H1 (cell line): ENCODE results near the gene KRT8. TPM values are rescaled to one million over a fixed set of nuclear protein-coding genes. Genes with fewer than 3 reads are reported as not detected.

Source experiments
- CTCF ChIA-PET: fragments of 300-600 bp; sonication (Branson Sonifier 250); formaldehyde crosslinking; loops from one replicate; lab custom pipeline; 2021; ENCODE audit not compliant: partially characterized antibody; lab: Charles Lee
- POLR2A ChIA-PET: fragments of 300-600 bp; sonication (Branson Sonifier 250); formaldehyde crosslinking; loops from one replicate; lab custom pipeline; 2021; ENCODE audit warnings: inconsistent platforms; ENCODE audit not compliant: partially characterized antibody; lab: Charles Lee
- DNase-seq, 2 experiments: peaks; one replicate each; pipeline versions ENCODE4 v3.0.0 to v3.0.0-alpha.2; 2010 to 2022; ENCODE audit warnings: low spot score in 2 of 2, low read depth in 1 of 2, mixed read lengths in 1 of 2
- FAIRE-seq: peaks from 2 replicates; lab custom pipeline; 2011; peaks lifted over from hg19 to GRCh38; lab: Jason Lieb, UNC
- H2AFZ ChIP-seq: 2 replicates; pipeline ENCODE4 v1.8.1; 2012; ENCODE audit warnings: low read length, inconsistent platforms
- H2AK5ac ChIP-seq: 2 replicates; pipeline ENCODE4 v1.6.1; 2013; ENCODE audit warnings: low read depth, low read length
- H2BK120ac ChIP-seq: replicated peaks from 2 replicates; pipeline ENCODE3; 2013; ENCODE audit warnings: low read depth, low read length, inconsistent platforms
- H2BK12ac ChIP-seq: 2 replicates; pipeline ENCODE4 v1.6.1; 2013; ENCODE audit warnings: low read depth, low read length
- H2BK15ac ChIP-seq: 2 replicates; pipeline ENCODE4 v1.6.1; 2013; ENCODE audit warnings: low read length
- H2BK20ac ChIP-seq: 2 replicates; pipeline ENCODE4 v1.6.1; 2013; ENCODE audit warnings: low read length
- H2BK5ac ChIP-seq: 2 replicates; pipeline ENCODE4 v1.6.1; 2013; ENCODE audit warnings: low read depth, low read length
- H3K14ac ChIP-seq: 2 replicates; pipeline ENCODE4 v1.6.1; 2013; ENCODE audit warnings: inconsistent platforms; ENCODE audit not compliant: insufficient read length
- H3K18ac ChIP-seq: 2 replicates; pipeline ENCODE4 v1.6.1; 2013; ENCODE audit warnings: low read length; ENCODE audit errors: extremely low read depth
- H3K23ac ChIP-seq: 2 replicates; pipeline ENCODE4 v1.6.1; 2013; ENCODE audit warnings: inconsistent platforms; ENCODE audit not compliant: insufficient read length
- H3K23me2 ChIP-seq: 2 replicates; pipeline ENCODE4 v1.6.1; 2013; ENCODE audit warnings: low read depth, low read length
- H3K27ac ChIP-seq: 2 replicates; pipeline ENCODE4 v1.6.1; 2011; ENCODE audit warnings: low read depth, low read length, inconsistent platforms
- H3K27me3 ChIP-seq, 4 experiments: replicated peaks in 1 of 4; 1 replicate in 1 of 4; 2 replicates in 3 of 4; pipeline versions ENCODE4 v1.6.1 to v1.8.1; 2011 to 2013; ENCODE audit warnings: low read length in 3 of 4, mild to moderate bottlenecking in 3 of 4, inconsistent platforms in 2 of 4, mixed read lengths in 2 of 4, moderate library complexity in 1 of 4; ENCODE audit not compliant: control insufficient read depth in 3 of 4, insufficient read depth in 3 of 4; ENCODE audit errors: extremely low read depth in 1 of 4
- H3K36me3 ChIP-seq, 4 experiments: 2 replicates each; pipeline versions ENCODE4 v1.6.1 to v1.8.1; 2011 to 2013; ENCODE audit warnings: mild to moderate bottlenecking in 4 of 4, low read length in 3 of 4, moderate library complexity in 2 of 4, control low read depth in 1 of 4, inconsistent platforms in 1 of 4; ENCODE audit not compliant: insufficient read depth in 4 of 4, control insufficient read depth in 2 of 4
- H3K4ac ChIP-seq: replicated peaks from 2 replicates; pipeline ENCODE3; 2013; ENCODE audit warnings: low read length, low read depth, mixed read lengths, inconsistent platforms; ENCODE audit not compliant: insufficient read length
- H3K4me1 ChIP-seq, 4 experiments: replicated peaks in 1 of 4; 1 replicate in 1 of 4; 2 replicates in 3 of 4; pipeline versions ENCODE4 v1.6.1 to v1.8.1; 2011 to 2013; ENCODE audit warnings: low read length in 3 of 4, inconsistent platforms in 2 of 4, mixed read lengths in 1 of 4; ENCODE audit not compliant: insufficient read depth in 4 of 4, control insufficient read depth in 3 of 4
- H3K4me2 ChIP-seq, 2 experiments: 2 replicates each; pipeline versions ENCODE4 v1.6.1 to v1.8.1; 2011 to 2013; ENCODE audit warnings: low read depth in 2 of 2, low read length in 2 of 2, control low read depth in 1 of 2, inconsistent platforms in 1 of 2, mild to moderate bottlenecking in 1 of 2; ENCODE audit not compliant: insufficient read depth in 1 of 2
- H3K4me3 ChIP-seq, 4 experiments: fragments of 200-600, 300-600 bp in 1 of 4; sonication (generic), shearing (Covaris generic), sonication (Bioruptor Twin) in 1 of 4; 2 replicates each; pipeline versions ENCODE4 v1.5.1 to v1.8.1; 2011 to 2016; ENCODE audit warnings: low read length in 4 of 4, low read depth in 3 of 4, control low read depth in 2 of 4, inconsistent platforms in 2 of 4, mild to moderate bottlenecking in 2 of 4, mixed read lengths in 1 of 4, moderate library complexity in 1 of 4; ENCODE audit not compliant: insufficient read depth in 2 of 4; ENCODE audit errors: extremely low read depth in 1 of 4
- H3K56ac ChIP-seq: replicated peaks from 2 replicates; pipeline ENCODE3; 2013; ENCODE audit warnings: low read depth, mild to moderate bottlenecking, mixed read lengths, low read length, inconsistent platforms; ENCODE audit not compliant: insufficient read length
- H3K79me1 ChIP-seq: 2 replicates; pipeline ENCODE4 v1.6.1; 2013; ENCODE audit warnings: low read depth, low read length, control low read depth
- H3K79me2 ChIP-seq, 2 experiments: 2 replicates each; pipeline versions ENCODE4 v1.6.1 to v1.8.1; 2012 to 2013; ENCODE audit warnings: low read length in 2 of 2, mild to moderate bottlenecking in 2 of 2, inconsistent platforms in 1 of 2; ENCODE audit not compliant: insufficient read depth in 2 of 2, control insufficient read depth in 1 of 2
- H3K9ac ChIP-seq, 4 experiments: replicated peaks in 1 of 4; 1 replicate in 1 of 4; 2 replicates in 3 of 4; pipeline versions ENCODE4 v1.6.1 to v1.8.1; 2011 to 2013; ENCODE audit warnings: low read depth in 3 of 4, low read length in 3 of 4, control low read depth in 2 of 4, mild to moderate bottlenecking in 2 of 4, moderate library complexity in 2 of 4, inconsistent platforms in 1 of 4; ENCODE audit errors: extremely low read depth in 1 of 4
- H3K9me3 ChIP-seq, 2 experiments: 2 replicates each; pipeline versions ENCODE4 v1.6.1 to v1.8.1; 2012 to 2013; ENCODE audit warnings: mild to moderate bottlenecking in 2 of 2, moderate library complexity in 2 of 2, control low read depth in 1 of 2, inconsistent platforms in 1 of 2, low read depth in 1 of 2, low read length in 1 of 2, mixed read lengths in 1 of 2; ENCODE audit not compliant: insufficient read depth in 2 of 2
- H4K20me1 ChIP-seq, 2 experiments: replicated peaks in 1 of 2; 2 replicates each; pipeline versions ENCODE3 to v1.8.1; 2011 to 2013; ENCODE audit warnings: inconsistent platforms in 2 of 2, low read length in 2 of 2, mild to moderate bottlenecking in 1 of 2; ENCODE audit not compliant: insufficient read depth in 2 of 2, control insufficient read depth in 1 of 2
- H4K5ac ChIP-seq: 2 replicates; pipeline ENCODE4 v1.6.1; 2013; ENCODE audit warnings: low read length, low read depth, mixed read lengths, inconsistent platforms; ENCODE audit not compliant: insufficient read length
- H4K8ac ChIP-seq: 2 replicates; pipeline ENCODE4 v1.8.0; 2013; ENCODE audit warnings: mild to moderate bottlenecking, moderate library complexity, low read length, inconsistent platforms; ENCODE audit not compliant: insufficient read depth; ENCODE audit errors: extremely low read depth
- H4K91ac ChIP-seq: replicated peaks from 2 replicates; pipeline ENCODE3; 2013; ENCODE audit warnings: low read length, mixed read lengths, inconsistent platforms; ENCODE audit not compliant: insufficient read length
- ASH2L ChIP-seq: fragments of 200-600, 300-600 bp; sonication (generic); IDR thresholded peaks from one replicate; pipeline ENCODE4 v1.7.1; 2017; ENCODE audit warnings: low read length
- BRCA1 ChIP-seq: IDR thresholded peaks from 2 replicates; pipeline ENCODE4 v1.6.1; 2012; ENCODE audit warnings: low read depth, low read length, improper control_type of control experiment
- CTBP2 ChIP-seq: IDR thresholded peaks from 2 replicates; pipeline ENCODE4 v1.7.0; 2011; ENCODE audit warnings: borderline replicate concordance, mild to moderate bottlenecking, moderate library complexity, mixed read lengths, low read length; ENCODE audit not compliant: insufficient read depth, insufficient read length
- JUN ChIP-seq: IDR thresholded peaks from 2 replicates; pipeline ENCODE4 v1.6.1; 2011; ENCODE audit warnings: low read depth, mild to moderate bottlenecking, improper control_type of control experiment, low read length
- KDM4A ChIP-seq: IDR thresholded peaks from one replicate; pipeline ENCODE4 v1.7.1; 2012; ENCODE audit warnings: low read depth, mild to moderate bottlenecking, moderate library complexity, low read length, inconsistent platforms; ENCODE audit not compliant: severe bottlenecking
- RNF2 ChIP-seq: fragments of 200-900, 300-1000 bp; sonication (generic); IDR thresholded peaks from 2 replicates; pipeline ENCODE4 v1.7.1; 2016; ENCODE audit warnings: borderline replicate concordance, low read depth, mild to moderate bottlenecking, antibody characterized with exemption, low read length; ENCODE audit not compliant: poor library complexity, severe bottlenecking; ENCODE audit errors: missing control alignments
- TAF1 ChIP-seq: IDR thresholded peaks from 2 replicates; pipeline ENCODE4 v1.6.1; 2011; ENCODE audit warnings: mild to moderate bottlenecking, low read depth, low read length
- TBP ChIP-seq: IDR thresholded peaks from 2 replicates; pipeline ENCODE4 v1.6.1; 2011; ENCODE audit warnings: low read depth, low read length, improper control_type of control experiment
- ZNF274 ChIP-seq: IDR thresholded peaks from 2 replicates; pipeline ENCODE4 v1.7.0; 2012; ENCODE audit warnings: low read length, borderline replicate concordance; ENCODE audit errors: extremely low read depth
- WGBS, 2 experiments: shearing (Covaris generic) in 1 of 2; methylation state at CpG; one replicate each; pipeline versions ENCODE4 v1.1.6 to v1.1.7; 2013 to 2015; ENCODE audit warnings: low lambda C conversion rate in 2 of 2, mixed read lengths in 2 of 2, inconsistent platforms in 1 of 2, low coverage in 1 of 2, missing lambda C conversion rate in 1 of 2; ENCODE audit not compliant: insufficient replicate concordance in 2 of 2, insufficient coverage in 1 of 2, insufficient read length in 1 of 2; ENCODE audit errors: extremely low coverage in 1 of 2, missing lambda C conversion rate in 1 of 2; 5-methylcytosine and 5-hydroxymethylcytosine counted together
- polyA plus RNA-seq, 7 experiments: library from polyadenylated mRNA; depleted of rRNA in 3 of 7; stranded (reverse) in 5 of 7; unstranded in 2 of 7; fragments of >200 nt in 5 of 7; fragments of 200-250 nt in 2 of 7; gene quantifications; 1 replicate in 5 of 7; 2 replicates in 1 of 7; 4 replicates in 1 of 7; pipeline versions ENCODE4 v1.2.1 to v1.2.3, GENCODE V29; 2011 to 2013; ENCODE audit warnings: missing spikeins in 2 of 7, mixed read lengths in 2 of 7
- total RNA-seq: library from RNA; stranded (reverse); fragmentation: NEBNext Ultra II Directional; extraction: Animal tissue kit (Norgen Biotek cat#: 25700); gene quantifications from 2 replicates; pipeline ENCODE4 v1.2.1, GENCODE V29; 2021

KRT8 gene
- total and polyA plus RNA-seq, 2 of the 8 experiments (the other 6 are each of a cell fraction or from before 2014, with no cell fraction given): 280 to 290 TPM

DNA sequence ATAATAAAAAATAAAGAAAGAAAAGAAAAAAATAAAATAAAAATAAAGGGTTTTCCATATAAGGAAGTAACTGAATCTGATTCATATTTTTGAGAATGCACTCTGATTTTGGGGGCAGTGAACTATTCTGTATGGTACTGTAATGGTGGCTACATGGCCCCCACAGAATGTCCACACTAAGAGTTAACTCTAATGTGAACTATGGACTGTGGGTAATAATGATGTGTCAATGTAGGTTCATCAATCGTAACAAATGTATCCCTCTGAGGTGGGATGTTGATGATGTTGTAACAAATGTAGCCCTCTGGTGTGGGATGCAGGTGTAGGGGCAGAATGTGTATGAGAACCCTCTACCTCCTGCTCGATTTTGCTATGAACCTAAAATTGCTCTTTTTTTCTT is 13.8 kb downstream of the KRT8 start:
- TF ChIP-seq JUN (no peak), TBP (no peak), RNF2 (no peak), BRCA1 (no peak), CTBP2 (no peak), TAF1 (no peak), ZNF274 (no peak), KDM4A (no peak), ASH2L (no peak)
- Histone ChIP-seq H3K14ac (no peak overlapping the region), H3K9me3 (no peaks in the 10 kb centered on the region), H3K27me3 (no peaks in the 10 kb centered on the region), H4K8ac (no peak overlapping the region), H3K4me3 (no peak overlapping the region), H2BK20ac (no peak overlapping the region), H3K23me2 (no peaks in the 10 kb centered on the region), H2BK15ac (no peak overlapping the region), H3K79me2 (no peaks in the 10 kb centered on the region), H2BK5ac (no peak overlapping the region), H3K4me1 (no peaks in the 10 kb centered on the region), H3K79me1 (no peaks in the 10 kb centered on the region), H3K18ac (no peak overlapping the region), H2AK5ac (no peak overlapping the region), H4K20me1 (peaks cover 0 to 1% of the 10 kb centered on the region in 2 experiments), H2BK12ac (no peak overlapping the region), H3K4ac (no peak overlapping the region), H3K4me2 (no peak overlapping the region), H4K5ac (no peak overlapping the region), H3K23ac (no peak overlapping the region), H3K56ac (no peak overlapping the region), H4K91ac (no peak overlapping the region), H3K27ac (no peak overlapping the region), H2BK120ac (no peak overlapping the region), H3K9ac (no peak overlapping the region), H2AFZ (no peak overlapping the region), H3K36me3 (peaks cover 0 to under 1% (median 0%) of the 10 kb centered on the region in 4 experiments; a peak in 1 of 8 replicates)
- CTCF ChIA-PET: interaction anchor here (36.8 kb wide), 1 partner anchor 96 kb away, joined by 1250 read pairs; no protein-coding TSS in a partner anchor
- WGBS, 2 experiments: 100% methylated on average over 1 of the region's 2 CpGs; no CpG with 5 or more reads in 1 of the 2 experiments
- POLR2A ChIA-PET: no interaction called here
- FAIRE-seq: no peak
- DNase-seq: no peak
